Endometrial microvascular endothelial cells (primary cell): Measurements from ENCODE around the gene MIEF1. TPM values are rescaled to one million over a fixed set of nuclear protein-coding genes. Genes with fewer than 3 reads are reported as not detected.

ENCODE experiments used
- in situ Hi-C: cut with HindIII; loops from 2 replicates; pipeline ENCODE4 v1.10.0; 2017; ENCODE audit warnings: low sequenced_read_pairs, low pct_unique_long_range_greater_than_20kb; ENCODE audit errors: inconsistent ontology term
- total RNA-seq: library from RNA; depleted of rRNA; stranded (reverse); fragments of >200 nt; gene quantifications from one replicate; pipeline ENCODE4 v1.2.3, GENCODE V29; 2015; ENCODE audit errors: inconsistent ontology term

MIEF1 gene
- total RNA-seq, 1 donor from 2014 or later = 36.1 TPM

DNA sequence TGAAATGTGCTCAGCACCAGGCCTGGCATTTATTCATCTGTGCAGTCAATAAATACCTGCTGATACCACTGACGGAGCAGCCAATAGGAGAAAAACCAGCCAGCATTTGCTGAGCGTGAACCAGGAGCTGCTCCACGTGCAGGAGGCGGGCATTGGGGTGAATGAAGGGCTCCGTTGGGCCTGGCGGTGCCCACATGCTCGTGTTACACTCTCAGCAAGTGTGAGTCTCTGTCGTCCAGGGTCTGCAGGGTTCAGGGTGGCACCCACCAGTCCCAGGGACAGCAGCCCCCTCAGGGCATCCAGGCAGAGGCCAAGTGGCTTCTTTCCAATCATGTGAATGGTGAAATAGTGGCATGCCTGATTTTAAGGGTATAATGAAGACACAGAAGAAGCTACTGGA, 34.6 kb downstream of the MIEF1 start:
- in situ Hi-C loops = no loop called here

DNA sequence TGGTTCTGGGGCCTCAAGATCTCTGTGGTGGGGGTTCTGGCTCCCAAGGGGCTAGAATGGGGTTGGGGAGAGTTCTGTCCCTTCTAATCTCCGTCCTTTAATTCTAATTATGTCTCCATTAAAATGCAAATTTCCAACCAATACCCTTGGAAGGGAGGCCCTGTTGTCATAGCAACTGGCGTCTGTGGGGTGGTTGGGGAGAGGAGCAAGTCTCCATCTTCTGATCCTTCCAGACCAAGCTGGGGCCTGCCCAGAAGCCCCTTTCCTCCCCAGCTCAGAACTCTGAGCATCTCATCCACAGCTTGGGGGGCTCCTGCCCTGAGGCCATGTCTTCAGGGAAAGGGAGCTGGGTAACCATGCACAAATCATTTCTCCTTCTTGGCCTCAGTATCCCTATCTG, 35.9 kb downstream of the MIEF1 start:
- in situ Hi-C loops = no loop called here

DNA sequence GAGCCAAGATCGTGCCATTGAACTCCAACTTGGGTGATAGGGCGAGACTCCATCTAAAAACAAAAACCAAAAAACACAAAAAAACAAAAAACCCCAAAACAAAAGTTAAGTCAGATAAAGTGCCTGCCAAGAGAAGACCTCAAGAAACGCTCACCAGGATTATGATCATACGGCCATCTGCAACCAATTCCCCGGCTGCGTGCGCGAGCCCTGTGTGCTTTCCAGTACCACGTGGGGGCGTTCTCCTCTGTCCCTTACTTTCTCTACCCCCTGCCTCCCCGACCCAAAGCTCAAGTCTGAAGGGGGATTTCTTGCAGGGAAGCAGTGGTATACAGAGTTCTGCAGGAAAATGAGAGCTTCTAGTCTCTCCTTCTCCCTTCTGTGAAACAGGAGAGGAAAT, 41.0 kb downstream of the MIEF1 start:
- in situ Hi-C loops = no loop called here

DNA sequence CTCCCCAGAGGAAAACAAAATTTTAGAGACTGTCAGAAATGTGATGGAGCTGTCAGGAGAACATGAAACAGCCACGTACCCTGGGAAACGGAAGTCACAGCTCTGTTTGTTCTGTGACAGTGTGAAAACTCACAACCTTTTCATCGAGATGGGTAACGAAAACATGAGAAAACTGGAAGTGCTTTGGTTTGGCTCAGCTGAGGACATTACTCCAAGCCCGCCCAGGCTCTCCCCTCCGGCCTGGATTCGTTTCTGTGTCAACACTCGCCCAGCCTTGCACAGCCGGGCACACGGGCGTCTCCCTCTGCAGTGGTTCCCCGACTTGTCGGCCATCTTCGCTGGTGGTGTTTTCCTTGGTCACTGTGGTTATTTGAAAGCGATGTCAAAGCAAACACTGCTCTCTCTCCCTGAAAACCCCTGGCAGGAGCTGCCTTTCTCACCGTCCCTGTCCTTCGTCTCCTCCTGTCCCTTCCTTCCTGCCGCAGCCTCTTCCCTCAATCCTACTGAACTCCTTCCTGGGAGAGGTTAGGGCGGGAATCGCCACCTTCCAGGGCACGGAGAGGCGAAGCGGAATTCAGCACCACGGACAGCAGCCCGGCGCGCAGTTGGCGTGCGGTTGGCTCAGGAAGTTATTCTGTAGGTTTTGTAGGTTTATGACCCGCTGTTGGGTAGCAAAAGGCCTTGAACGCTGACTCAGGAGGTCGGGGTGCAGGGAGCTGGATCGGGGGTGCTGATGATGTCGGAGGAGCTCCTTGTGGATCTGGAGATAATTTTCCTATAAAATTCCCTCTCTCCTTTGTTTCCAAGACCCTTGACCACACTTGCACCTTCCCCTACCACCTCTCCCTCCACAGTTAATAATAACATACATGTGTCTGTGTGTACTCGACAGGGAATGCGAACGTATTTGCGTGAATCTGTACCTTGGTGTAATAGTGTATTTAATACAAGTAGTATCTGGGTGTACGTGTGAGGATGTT, 43.6 kb downstream of the MIEF1 start:
- in situ Hi-C loops = no loop called here

DNA sequence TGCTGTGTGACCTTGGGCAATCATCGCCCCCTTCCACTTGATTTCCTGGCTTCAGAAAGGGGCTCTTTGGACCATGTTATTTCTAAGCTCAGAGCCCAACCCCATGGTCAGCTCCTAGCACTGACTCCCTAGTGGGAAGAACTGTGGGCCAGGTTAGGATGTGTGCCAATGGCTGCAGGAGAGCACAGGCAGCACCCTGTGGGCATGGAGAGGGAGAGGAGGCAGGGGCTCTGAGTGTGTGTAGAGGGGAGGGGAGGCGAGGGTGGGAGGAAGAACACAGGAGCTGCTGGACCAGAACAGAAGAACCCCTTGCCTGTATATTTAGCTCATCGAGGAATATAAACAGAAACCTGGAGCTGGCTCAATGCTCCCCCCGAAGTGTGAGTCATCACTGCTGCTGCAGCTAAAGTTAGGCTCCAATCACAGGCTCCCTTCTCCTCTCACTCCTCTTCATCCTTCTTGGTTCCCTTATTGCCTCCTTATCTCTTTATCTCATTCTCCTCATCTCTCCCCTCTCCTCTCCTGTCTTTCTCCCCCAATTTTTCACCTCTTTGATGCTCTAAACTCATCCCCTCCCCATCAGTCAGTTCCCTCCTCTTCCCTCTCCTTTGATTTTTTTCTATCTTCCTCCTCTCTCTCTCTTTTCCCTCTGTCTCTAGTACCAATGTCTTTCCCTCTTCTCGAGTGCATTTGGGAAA, 44.9 kb downstream of the MIEF1 start:
- in situ Hi-C loops = no loop called here

DNA sequence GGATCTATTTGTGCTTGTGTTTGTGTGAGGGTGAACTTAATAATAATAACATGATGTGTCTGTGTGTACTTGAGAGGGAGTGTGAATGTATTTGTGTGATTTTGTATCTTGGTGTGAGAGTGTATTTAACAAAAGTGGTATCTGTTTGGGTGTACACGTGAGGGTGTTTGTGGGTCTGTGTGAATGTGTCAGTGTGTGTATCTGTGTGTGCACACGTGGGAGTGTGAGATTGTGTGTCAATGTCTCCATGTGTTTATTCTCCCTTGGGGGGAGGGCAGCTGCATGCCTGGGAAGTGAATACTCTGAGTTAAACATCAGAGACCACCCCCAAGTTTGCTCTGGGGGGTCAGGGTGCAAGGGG, 45.5 kb downstream of the MIEF1 start:
- in situ Hi-C loops = no loop called here

DNA sequence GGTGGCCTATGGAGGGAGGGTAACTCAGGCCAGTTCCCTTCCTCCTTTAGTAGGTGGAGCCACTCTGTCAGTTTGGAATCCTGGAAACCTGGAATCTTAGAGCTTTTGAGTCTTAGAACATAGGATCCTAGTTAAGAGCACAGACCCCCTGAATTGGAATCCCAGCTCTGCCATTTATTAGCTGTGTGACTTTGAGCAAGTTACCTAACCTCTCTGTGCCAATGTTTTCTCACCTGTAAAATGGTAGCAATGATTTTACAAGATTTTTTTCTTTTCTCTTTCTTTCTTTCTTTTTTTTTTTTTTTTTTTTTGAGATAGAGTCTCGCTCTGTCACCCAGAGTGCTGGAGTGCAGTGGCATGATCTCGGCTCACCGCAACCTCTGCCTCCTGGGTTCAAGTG, 51.3 kb downstream of the MIEF1 start:
- in situ Hi-C loops = loop anchor here (25.0 kb wide), 1 partner anchor 459 kb away; no protein-coding TSS in a partner anchor

DNA sequence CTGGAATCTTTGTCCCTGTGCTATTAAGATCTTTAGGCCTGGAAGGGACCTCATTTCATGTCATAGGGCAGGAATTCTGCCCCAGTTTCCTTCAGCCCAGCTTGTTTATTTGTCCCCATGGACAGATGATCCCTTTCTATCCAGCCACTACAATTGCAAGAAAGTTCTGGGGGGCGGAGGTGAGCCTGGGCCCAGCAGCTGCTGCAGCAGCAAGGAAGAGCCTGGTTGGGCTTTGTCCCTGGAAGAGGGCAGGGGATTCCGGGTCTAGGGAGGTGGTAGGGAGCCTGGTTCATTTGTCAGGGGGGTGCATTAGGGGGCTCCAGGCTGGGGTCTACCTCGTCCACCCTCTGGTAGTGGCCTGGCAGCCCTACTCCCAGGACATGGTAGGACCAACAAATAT, 52.1 kb downstream of the MIEF1 start:
- in situ Hi-C loops = loop anchor here (25.0 kb wide), 1 partner anchor 458 kb away; no protein-coding TSS in a partner anchor

DNA sequence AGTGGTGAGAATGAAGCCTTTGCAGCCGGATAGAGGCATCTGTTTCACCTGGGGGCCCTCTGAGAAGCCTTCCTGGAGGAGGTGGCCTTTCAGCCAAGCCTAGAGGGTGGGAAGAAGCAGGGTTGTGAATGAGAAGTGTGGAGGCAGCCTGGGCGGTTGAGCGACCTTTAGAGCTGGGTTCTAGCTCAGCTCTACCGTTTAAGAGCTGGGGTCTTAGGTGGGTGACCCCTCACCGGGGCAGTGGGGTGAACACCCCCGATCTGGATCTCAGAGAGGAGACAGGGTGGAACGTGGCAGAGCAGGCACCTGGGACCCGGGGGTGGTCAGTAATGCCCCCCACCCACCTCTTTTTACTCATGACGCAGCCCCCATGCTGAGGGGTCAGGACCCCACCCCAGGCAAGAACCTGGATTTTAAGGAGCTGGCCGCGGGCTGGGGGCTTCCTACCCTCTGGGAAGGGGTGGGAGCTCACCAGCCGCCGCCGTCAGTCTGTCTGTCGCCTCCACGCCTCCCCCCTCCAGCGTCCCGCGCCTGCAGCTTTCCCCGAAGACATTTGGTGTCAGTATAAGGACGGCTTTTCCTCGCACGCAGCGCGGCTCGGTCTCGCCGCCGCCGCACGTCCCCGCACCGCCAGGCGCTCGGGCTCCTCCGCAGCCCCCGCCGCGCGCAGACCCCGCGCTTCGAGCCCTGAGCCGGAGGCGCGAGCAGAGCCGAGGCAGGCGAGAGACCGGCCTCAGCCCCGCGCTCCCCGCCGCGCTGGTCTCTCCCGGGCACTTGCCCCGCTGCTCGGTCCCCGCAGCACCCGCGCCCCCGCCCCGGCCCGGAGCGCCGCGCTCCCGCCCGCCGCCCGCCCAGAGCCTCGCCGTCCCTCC, 55.1 kb downstream of the MIEF1 start:
- in situ Hi-C loops = loop anchor here (25.0 kb wide), 1 partner anchor 455 kb away; no protein-coding TSS in a partner anchor

DNA sequence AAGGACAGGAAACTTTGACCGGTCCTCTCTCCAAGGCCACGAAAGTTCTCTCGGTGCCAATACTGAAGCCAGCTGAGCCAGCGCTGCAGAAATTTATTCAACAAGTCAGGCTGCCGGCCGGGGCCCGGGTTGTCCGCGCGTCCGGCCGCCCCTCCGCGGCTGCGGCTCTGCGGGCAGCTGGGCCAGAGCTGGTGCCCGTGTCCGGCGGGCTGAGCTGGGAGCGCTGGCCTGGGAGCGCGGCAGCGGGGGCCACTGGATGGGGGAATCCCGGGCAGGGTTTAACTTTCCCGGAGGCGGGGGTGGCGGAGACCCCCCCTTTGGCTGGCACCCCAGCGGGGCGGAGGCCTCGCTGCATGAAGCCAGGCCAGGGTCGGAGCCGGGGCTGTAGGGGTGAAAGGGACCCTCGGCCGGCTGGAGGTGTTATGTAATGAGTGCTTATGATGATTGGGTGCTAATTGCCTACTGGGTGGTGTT, 56.2 kb downstream of the MIEF1 start:
- in situ Hi-C loops = loop anchor here (25.0 kb wide), 1 partner anchor 454 kb away; no protein-coding TSS in a partner anchor

DNA sequence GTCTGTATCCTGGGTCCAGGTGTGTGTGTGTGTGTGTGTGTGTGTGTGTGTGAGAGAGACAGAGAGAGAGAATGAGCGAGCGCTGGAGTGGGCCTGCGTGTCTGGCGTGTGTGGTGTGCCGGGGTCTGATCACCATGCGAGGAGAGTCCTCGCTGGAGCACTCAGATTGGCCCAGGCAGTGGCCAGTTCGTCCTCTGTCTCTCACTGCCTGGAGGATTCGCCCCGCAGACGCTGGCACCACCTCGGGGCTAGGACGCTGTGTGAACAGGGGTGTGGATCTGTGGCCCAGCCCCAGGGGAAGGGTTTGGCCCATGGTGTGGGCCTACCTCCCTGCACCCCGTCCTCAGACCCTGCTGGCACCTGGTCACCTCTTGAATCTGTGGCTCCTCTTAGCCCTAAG, 56.9 kb downstream of the MIEF1 start:
- in situ Hi-C loops = loop anchor here (25.0 kb wide), 1 partner anchor 453 kb away; no protein-coding TSS in a partner anchor

DNA sequence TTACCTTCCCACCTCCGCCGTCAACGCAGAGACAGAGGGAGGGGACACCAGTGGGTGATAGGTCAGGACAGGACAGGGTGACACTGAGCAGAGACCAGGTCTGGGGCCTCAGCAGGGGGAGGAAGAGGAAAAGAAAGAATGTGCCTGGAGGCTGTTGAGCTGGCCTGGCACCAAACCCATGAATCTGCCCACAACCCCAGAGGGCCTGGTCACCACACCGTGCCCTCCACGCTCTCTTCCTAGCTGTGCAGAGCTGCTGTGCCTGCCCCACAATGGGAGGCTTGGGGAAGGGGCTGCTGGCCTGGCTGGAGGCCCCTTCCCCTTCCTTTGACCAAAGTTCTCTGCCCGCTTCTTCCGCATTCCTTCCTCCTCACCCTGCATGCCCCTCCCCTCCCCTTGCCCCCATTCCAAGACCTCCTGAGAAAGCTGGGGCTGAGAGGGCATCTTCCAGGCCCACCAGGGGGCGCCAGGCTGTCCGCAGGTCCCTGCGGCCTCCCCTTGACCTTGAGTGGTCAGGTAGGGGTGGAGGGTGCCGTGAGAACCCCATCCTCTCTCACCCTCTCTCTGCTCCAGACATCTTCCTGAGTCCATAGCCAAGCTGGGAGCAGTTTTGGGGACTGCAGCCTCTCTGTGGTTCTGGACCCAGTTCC, 57.5 kb downstream of the MIEF1 start:
- in situ Hi-C loops = loop anchor here (25.0 kb wide), 1 partner anchor 453 kb away; no protein-coding TSS in a partner anchor

DNA sequence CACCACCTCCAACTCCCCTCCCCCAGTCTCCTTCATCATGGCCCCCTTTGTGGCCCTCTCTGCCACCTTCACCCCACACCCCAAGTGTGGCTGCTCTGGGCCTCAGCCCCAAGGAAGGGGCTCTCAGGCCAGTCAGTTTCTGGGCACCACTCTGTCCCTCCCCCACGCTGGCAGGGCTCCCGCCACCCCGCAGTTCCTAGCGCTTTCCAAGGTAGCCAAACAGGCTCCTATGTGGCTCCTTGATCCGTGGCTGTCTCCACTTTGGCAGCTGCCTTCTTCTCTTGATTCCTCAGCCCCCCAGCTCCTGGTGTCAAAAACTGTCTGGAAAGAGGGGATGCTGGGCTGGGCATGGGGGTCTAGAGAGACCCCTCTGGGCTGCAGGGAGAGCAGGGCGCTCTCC, 58.0 kb downstream of the MIEF1 start:
- in situ Hi-C loops = loop anchor here (25.0 kb wide), 1 partner anchor 452 kb away; no protein-coding TSS in a partner anchor

DNA sequence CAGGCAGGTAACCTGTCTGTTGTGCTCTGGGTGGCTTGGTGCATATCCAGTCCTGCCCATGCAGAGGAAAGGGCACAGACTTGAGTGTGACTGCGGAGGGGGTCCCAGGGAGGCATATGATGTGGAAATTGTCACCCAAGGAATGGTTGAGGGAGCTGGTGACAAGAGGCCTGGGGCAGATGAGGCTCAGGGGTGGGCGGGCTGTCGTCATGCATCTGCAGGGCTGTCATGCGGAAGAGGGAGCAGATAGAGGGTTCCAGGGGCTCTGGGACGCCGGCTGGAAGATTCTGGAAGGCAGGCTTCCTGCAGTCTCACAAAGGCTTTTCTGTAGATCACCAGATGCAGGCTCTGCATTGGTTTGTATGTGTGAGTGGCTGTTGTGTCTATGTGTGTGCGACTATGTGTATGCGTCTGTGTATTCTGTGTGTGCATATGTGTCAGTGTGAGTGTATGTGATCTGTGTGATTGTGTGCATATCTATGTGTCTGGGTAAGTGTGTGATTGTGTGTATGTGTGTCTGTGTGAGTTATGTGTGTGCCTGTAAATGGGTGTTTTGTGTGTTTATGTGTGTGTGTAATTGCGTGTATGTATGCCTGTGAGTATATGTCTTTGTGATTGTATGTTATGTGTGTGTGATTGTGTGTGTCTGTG, 60.9 kb downstream of the MIEF1 start:
- in situ Hi-C loops = loop anchor here (25.0 kb wide), 1 partner anchor 449 kb away; no protein-coding TSS in a partner anchor

DNA sequence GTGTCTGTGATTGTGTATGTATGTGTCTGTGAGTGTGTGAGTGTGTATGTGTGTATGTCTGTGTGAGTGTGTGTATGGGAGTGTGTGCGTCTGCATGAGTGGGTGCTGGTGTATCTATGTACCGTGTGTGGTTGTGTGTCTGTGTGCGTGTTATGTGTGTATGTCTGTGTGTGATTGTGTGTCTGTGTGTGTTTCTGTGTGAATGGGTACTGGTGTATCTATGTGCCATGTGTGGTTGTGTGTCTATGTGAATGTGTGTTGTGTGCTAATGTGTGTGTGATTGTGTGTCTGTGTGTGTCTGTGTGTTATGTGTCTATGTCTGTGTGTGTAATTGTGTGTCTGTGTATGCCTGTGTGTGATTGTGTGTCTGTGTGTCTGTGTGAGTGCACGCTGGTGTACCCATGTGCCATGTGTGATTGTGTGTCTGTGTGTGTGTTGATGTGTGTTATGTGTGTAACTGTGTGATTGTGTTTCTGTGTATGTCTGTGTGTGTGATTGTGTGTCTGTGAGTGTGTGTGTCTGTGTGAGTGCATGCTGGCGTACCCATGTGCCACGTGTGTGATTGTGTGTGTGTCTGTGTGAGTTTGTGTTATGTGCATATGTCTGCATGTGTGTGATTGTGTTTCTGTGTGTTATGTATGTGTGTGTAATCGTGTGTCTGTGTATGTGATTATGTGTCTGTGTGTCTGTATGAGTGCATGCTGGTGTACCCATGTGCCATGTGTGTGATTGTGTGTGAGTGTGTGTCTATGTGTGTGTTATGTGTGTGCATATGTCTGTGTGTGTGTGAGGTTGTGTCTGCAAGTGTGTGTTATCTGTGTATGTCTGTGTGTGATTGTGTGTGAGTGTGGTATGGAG, 61.7 kb downstream of the MIEF1 start:
- in situ Hi-C loops = loop anchor here (25.0 kb wide), 1 partner anchor 449 kb away; no protein-coding TSS in a partner anchor

DNA sequence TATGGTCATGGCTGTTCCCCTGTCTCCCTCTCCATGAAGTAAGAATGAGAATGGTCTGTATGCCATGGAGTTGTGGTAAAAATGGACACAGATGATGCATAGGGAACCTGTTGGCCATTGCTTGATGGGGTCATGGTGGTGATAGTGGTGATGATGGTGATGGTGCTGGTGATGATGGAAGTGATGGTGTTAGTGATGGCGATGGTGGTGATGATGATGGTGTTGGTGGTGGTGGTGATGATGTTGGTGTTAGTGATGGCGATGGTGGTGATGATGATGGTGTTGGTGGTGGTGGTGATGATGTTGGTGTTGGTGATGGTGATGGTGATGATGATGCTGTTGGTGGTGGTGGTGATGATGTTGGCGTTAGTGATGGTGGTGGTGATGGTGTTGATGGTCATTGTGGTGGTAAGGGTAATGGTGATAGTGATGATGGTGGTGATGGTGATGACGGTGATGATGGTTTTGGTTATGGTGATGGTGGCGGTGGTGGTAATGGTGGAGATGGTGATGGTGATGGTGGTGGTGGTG, 63.4 kb downstream of the MIEF1 start:
- in situ Hi-C loops = loop anchor here (25.0 kb wide), 1 partner anchor 447 kb away; no protein-coding TSS in a partner anchor
